RWPE2 (cell line): Measurements from ENCODE around the gene LTBP4.
"Not testable (repeated sequence)": the region's sequence is repeated elsewhere in the genome, so short reads cannot be mapped to it uniquely, and the experiment has no call there.

ENCODE experiments used
- ATAC-seq: fragments of 200-7000 bp; cut with Tn5 transposase; 3 replicates; pipeline ENCODE4 v1.9.1; 2021; ENCODE audit warnings: low read depth
- DNase-seq: peaks from one replicate; pipeline ENCODE4 v3.0.0-alpha.2; 2020; ENCODE audit warnings: low spot score
- H3K27ac ChIP-seq: fragments of 450-650 bp; 2 replicates; pipeline ENCODE4 v1.5.1; 2017; ENCODE audit warnings: mild to moderate bottlenecking; ENCODE audit not compliant: poor library complexity, severe bottlenecking
- H3K27me3 ChIP-seq: fragments of 250-450 bp; sonication (Bioruptor Pico); 2 replicates; pipeline ENCODE4 v1.5.1; 2021; ENCODE audit warnings: mild to moderate bottlenecking, moderate library complexity; ENCODE audit not compliant: insufficient read depth, poor library complexity, severe bottlenecking
- H3K36me3 ChIP-seq: fragments of 250-450 bp; sonication (Bioruptor Pico); 2 replicates; pipeline ENCODE4 v1.5.1; 2020; ENCODE audit warnings: low read depth, mild to moderate bottlenecking, moderate library complexity
- H3K4me1 ChIP-seq: fragments of 250-450 bp; sonication (Bioruptor Pico); 2 replicates; pipeline ENCODE4 v1.5.1; 2021; ENCODE audit warnings: mild to moderate bottlenecking, moderate library complexity; ENCODE audit not compliant: insufficient read depth, poor library complexity, severe bottlenecking
- H3K4me3 ChIP-seq: fragments of 250-450 bp; sonication (Bioruptor Pico); 2 replicates; pipeline ENCODE4 v1.5.1; 2021; ENCODE audit warnings: mild to moderate bottlenecking, moderate library complexity; ENCODE audit not compliant: severe bottlenecking
- H3K9me3 ChIP-seq: fragments of 250-450 bp; sonication (Bioruptor Pico); 2 replicates; pipeline ENCODE4 v1.5.1; 2021; ENCODE audit warnings: mild to moderate bottlenecking, moderate library complexity; ENCODE audit not compliant: severe bottlenecking
- CTCF ChIP-seq: fragments of 450-650 bp; IDR thresholded peaks from one replicate; pipeline ENCODE4 v1.5.1; 2017; ENCODE audit warnings: mild to moderate bottlenecking, moderate library complexity; ENCODE audit not compliant: poor library complexity, severe bottlenecking

Gene LTBP4

GRCh38 chr19:40556953-40557530, 44.1 kb upstream of the LTBP4 start:
- Histone ChIP-seq H3K4me1 (no peaks in the 10 kb centered on the region), H3K4me3 (no peak overlapping the region), H3K36me3 (no peaks in the 10 kb centered on the region), H3K27ac (no peak overlapping the region), H3K27me3 (peaks cover 33% of the 10 kb centered on the region), H3K9me3 (no peaks in the 10 kb centered on the region)
- DNase-seq (no peak), ATAC-seq (no peak)
- no peak for TF ChIP-seq CTCF

- DNase-seq (no peak), ATAC-seq (no peak)
- no peak overlapping the region for H3K4me3 ChIP-seq
- H3K27me3 ChIP-seq: peaks cover 19% of the 10 kb centered on the region
- H3K27ac ChIP-seq: no peak overlapping the region
- H3K4me1 ChIP-seq: no peaks in the 10 kb centered on the region
- no peak for TF ChIP-seq CTCF
- no peaks in the 10 kb centered on the region for H3K36me3 ChIP-seq
- H3K9me3 ChIP-seq: no peaks in the 10 kb centered on the region
Observed at GRCh38 chr19:40559394-40559793, 41.8 kb upstream of the LTBP4 start.

GRCh38 chr19:40560092-40560507, 41.1 kb upstream of the LTBP4 start:
- no peak overlapping the region for H3K27ac ChIP-seq
- H3K9me3 ChIP-seq: no peaks in the 10 kb centered on the region
- peaks cover 12% of the 10 kb centered on the region for H3K27me3 ChIP-seq
- ATAC-seq (no peak), DNase-seq (no peak)
- no peak for TF ChIP-seq CTCF
- no peaks in the 10 kb centered on the region for H3K4me1 ChIP-seq
- no peaks in the 10 kb centered on the region for H3K36me3 ChIP-seq
- H3K4me3 ChIP-seq: no peak overlapping the region

- no peak for TF ChIP-seq CTCF
- DNase-seq: no peak
- no peak overlapping the region for H3K27ac ChIP-seq
Observed at GRCh38 chr19:40561947-40562346, 39.2 kb upstream of the LTBP4 start.

GRCh38 chr19:40564535-40564934, 36.6 kb upstream of the LTBP4 start:
- H3K4me1 ChIP-seq, H3K36me3 ChIP-seq: not testable (repeated sequence)
- H3K27me3 ChIP-seq: peaks cover 16% of the 10 kb centered on the region

More at GRCh38 chr19:40561947-40562346, 39.2 kb upstream of the LTBP4 start:
- no peaks in the 10 kb centered on the region for H3K36me3 ChIP-seq
- no peaks in the 10 kb centered on the region for H3K4me1 ChIP-seq
- peaks cover 6% of the 10 kb centered on the region for H3K27me3 ChIP-seq
- H3K4me3 ChIP-seq: no peak overlapping the region
- no peak for ATAC-seq
- H3K9me3 ChIP-seq: no peaks in the 10 kb centered on the region

More at GRCh38 chr19:40564535-40564934, 36.6 kb upstream of the LTBP4 start:
- not testable (repeated sequence) for ATAC-seq, H3K27ac ChIP-seq, H3K4me3 ChIP-seq, H3K9me3 ChIP-seq, DNase-seq
